22Rv1 (cell line): ENCODE data around the gene RIPOR1.

Experiments used
- ZFX ChIP-seq: fragments of 450-650 bp; IDR thresholded peaks from 2 replicates; pipeline ENCODE4 v1.6.1; 2017; ENCODE audit warnings: antibody characterized with exemption, borderline replicate concordance
- TF ChIP-seq, protein P1 (sequence below): fragments of 450-650 bp; IDR thresholded peaks from 2 replicates; pipeline ENCODE4 v1.5.1; 2017; ENCODE audit warnings: mild to moderate bottlenecking

DNA sequence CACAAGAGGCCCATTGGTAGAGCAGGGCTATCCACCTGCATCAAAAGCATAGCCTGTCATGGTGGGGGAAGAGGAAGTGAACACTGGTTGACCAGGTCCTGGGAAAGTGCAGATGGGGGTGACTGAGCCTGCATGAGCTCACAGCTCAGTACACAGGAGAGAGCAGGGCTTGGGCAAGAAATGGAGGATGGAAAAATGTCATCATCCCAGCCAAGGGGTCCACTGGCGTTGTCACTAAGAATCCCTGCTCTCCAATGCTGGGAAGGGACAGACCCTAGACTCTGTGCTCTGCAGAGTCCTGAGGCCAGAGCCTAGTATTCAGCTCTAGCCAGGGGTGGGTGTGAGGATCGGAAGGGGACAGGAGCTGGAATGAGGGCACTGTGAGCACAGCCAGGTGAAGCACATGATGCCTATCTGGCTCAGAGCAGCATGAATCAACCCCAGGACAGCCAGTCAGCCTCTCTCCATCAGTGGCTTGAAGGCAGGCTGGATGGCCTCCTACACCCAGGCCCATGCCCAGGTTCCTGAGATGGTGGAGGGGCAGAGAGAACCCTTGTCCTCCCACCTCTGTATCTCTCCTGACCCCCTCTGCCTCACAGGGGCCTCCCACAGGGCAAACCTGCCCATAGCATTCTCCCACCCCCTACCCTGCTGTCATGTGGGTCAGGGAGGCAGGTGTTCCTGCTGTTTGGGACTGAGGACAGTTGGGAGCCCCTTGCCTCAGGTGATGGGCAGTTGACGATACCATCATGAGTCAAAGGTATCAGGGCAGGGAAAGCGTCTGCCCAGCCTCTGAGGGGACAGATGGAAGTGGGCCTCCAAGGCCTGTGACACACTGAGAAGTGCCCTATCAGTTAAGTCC lies 19.9 kb downstream of the RIPOR1 start:
- TF ChIP-seq, protein P1, sequence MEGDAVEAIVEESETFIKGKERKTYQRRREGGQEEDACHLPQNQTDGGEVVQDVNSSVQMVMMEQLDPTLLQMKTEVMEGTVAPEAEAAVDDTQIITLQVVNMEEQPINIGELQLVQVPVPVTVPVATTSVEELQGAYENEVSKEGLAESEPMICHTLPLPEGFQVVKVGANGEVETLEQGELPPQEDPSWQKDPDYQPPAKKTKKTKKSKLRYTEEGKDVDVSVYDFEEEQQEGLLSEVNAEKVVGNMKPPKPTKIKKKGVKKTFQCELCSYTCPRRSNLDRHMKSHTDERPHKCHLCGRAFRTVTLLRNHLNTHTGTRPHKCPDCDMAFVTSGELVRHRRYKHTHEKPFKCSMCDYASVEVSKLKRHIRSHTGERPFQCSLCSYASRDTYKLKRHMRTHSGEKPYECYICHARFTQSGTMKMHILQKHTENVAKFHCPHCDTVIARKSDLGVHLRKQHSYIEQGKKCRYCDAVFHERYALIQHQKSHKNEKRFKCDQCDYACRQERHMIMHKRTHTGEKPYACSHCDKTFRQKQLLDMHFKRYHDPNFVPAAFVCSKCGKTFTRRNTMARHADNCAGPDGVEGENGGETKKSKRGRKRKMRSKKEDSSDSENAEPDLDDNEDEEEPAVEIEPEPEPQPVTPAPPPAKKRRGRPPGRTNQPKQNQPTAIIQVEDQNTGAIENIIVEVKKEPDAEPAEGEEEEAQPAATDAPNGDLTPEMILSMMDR = no peak
- no peak for TF ChIP-seq ZFX
